22Rv1 (cell line): Measurements from ENCODE around the gene SCGN.

Experiments used
- ZFX ChIP-seq: fragments of 450-650 bp; IDR thresholded peaks from 2 replicates; pipeline ENCODE4 v1.6.1; 2017; ENCODE audit warnings: antibody characterized with exemption, borderline replicate concordance
- TF ChIP-seq, protein P1 (sequence below): fragments of 450-650 bp; IDR thresholded peaks from 2 replicates; pipeline ENCODE4 v1.5.1; 2017; ENCODE audit warnings: mild to moderate bottlenecking

DNA sequence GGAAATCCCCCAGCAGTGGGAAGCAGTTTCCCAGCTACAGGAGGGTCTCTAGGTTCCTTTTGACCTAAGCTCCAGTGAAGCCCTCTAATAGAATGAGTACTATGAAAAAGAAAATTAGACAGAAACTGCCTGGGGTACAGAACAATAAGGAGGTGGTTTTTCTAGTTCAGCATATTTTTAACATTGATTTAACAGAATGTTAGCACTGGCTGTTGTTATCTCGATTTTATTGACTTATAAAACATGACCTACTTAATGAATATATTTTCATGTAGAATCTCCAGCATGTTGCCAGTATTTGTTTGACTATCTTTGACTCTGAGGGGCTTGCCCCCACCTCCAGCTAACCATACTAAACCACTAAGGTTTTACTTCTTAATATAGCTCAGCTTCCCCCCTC, 19.6 kb downstream of the SCGN start:
- TF ChIP-seq, protein P1, sequence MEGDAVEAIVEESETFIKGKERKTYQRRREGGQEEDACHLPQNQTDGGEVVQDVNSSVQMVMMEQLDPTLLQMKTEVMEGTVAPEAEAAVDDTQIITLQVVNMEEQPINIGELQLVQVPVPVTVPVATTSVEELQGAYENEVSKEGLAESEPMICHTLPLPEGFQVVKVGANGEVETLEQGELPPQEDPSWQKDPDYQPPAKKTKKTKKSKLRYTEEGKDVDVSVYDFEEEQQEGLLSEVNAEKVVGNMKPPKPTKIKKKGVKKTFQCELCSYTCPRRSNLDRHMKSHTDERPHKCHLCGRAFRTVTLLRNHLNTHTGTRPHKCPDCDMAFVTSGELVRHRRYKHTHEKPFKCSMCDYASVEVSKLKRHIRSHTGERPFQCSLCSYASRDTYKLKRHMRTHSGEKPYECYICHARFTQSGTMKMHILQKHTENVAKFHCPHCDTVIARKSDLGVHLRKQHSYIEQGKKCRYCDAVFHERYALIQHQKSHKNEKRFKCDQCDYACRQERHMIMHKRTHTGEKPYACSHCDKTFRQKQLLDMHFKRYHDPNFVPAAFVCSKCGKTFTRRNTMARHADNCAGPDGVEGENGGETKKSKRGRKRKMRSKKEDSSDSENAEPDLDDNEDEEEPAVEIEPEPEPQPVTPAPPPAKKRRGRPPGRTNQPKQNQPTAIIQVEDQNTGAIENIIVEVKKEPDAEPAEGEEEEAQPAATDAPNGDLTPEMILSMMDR = no peak
- TF ChIP-seq ZFX = no peak
